ENCODE measurements around the gene UBE2F. TPM values are rescaled to one million over a fixed set of nuclear protein-coding genes. Genes with fewer than 3 reads are reported as not detected.

UBE2F gene
- total and polyA plus RNA-seq, 9 of the 15 experiments (the other 6 are each of a cell fraction or from before 2014, with no cell fraction given), result 18.1 to 88.1 (median 53.0) TPM

DNA sequence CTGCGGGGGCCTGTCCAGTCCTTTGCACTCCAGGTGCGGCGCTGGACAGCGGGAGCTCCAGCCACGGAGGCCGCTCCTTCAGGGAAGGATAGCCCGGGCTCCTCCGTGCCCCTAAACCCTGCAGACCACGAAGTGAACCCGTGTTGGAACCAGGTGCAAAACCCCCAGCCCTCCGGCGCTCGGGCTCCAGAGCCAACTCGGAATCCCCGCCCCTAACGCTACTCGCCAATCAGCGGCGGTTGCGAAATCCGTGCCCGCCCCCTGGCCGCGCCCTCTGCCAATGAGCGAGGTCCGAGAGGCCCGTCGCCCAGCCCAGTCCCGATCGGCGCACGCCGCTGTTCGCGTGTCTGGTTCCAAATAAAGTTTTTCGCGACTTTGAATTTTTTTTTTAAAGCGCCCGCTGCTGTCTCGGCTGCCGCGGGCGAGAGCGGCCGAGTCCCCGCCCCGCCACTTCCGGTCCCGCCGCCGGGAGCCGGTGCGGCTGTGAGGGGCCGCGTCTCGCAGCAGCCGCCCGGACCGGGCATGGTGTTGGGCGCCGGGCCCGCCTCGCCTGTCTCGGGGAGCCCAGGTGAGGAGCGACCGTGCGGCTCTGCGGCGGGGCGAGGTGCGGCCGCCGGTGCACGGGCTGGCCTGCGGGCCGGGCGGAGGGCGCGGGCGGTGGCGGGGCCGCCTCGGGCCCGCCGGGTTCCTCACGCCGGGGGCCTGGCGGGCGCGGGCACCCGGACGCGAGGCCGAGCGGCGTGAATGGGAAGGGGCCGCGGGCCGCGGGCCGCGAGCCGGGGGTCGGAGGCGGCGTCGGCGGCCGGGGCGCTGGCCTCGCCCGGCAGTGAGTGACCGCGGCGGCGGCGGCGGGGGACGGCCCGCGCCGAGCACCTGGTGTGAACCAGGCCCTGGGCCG, at the start of gene UBE2F (continued):
- TF ChIP-seq, protein P1, sequence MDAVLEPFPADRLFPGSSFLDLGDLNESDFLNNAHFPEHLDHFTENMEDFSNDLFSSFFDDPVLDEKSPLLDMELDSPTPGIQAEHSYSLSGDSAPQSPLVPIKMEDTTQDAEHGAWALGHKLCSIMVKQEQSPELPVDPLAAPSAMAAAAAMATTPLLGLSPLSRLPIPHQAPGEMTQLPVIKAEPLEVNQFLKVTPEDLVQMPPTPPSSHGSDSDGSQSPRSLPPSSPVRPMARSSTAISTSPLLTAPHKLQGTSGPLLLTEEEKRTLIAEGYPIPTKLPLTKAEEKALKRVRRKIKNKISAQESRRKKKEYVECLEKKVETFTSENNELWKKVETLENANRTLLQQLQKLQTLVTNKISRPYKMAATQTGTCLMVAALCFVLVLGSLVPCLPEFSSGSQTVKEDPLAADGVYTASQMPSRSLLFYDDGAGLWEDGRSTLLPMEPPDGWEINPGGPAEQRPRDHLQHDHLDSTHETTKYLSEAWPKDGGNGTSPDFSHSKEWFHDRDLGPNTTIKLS (IDR thresholded peaks at IDR 0.05; ENCODE audit: borderline replicate concordance, low read depth), result no peak; the same call in 1 of the 2 replicates
- TF ChIP-seq, protein P2, sequence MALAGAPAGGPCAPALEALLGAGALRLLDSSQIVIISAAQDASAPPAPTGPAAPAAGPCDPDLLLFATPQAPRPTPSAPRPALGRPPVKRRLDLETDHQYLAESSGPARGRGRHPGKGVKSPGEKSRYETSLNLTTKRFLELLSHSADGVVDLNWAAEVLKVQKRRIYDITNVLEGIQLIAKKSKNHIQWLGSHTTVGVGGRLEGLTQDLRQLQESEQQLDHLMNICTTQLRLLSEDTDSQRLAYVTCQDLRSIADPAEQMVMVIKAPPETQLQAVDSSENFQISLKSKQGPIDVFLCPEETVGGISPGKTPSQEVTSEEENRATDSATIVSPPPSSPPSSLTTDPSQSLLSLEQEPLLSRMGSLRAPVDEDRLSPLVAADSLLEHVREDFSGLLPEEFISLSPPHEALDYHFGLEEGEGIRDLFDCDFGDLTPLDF (CRISPR knock-in tag; IDR thresholded peaks at IDR 0.05), result no peak
- TF ChIP-seq, protein P3, sequence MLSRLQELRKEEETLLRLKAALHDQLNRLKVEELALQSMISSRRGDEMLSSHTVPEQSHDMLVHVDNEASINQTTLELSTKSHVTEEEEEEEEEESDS (CRISPR knock-in tag; IDR thresholded peaks at IDR 0.05), result no peak
- TF ChIP-seq NFE2L1 (tag; IDR thresholded peaks at IDR 0.05; ENCODE audit: borderline replicate concordance, low read depth), result no peak
- no peak for TF ChIP-seq MIER1 (IDR thresholded peaks at IDR 0.05; ENCODE audit: low read depth)
- TF ChIP-seq BACH1 (tag; IDR thresholded peaks at IDR 0.05), result no peak
- TF ChIP-seq CBFA2T3 (IDR thresholded peaks at IDR 0.05), result no peak
- TF ChIP-seq ZNF274 (IDR thresholded peaks at IDR 0.05; ENCODE audit: borderline replicate concordance, low read depth, low read length), result no peak
- peak; percentile 54; the same call in 1 of the 2 replicates for TF ChIP-seq SUPT5H (IDR thresholded peaks at IDR 0.05)
- no peak for TF ChIP-seq TCF7L2 (IDR thresholded peaks at IDR 0.05; ENCODE audit: low read depth, low read length)
- peak; percentile 14; the same call in 1 of the 2 replicates for TF ChIP-seq RNF2 (IDR thresholded peaks at IDR 0.05)
- no peak for TF ChIP-seq POLR3A (IDR thresholded peaks at IDR 0.05; ENCODE audit: borderline replicate concordance, extremely low read depth, insufficient read depth, insufficient read length)
- no peak for TF ChIP-seq PHB (CRISPR knock-in tag; IDR thresholded peaks at IDR 0.05)
- TF ChIP-seq TAF9B (IDR thresholded peaks at IDR 0.05; ENCODE audit: partially characterized antibody), result no peak
- TF ChIP-seq SNRNP70 (optimal IDR thresholded peaks at IDR 0.05; ENCODE audit: low read depth, low read length), result no peak
- TF ChIP-seq, protein P4, sequence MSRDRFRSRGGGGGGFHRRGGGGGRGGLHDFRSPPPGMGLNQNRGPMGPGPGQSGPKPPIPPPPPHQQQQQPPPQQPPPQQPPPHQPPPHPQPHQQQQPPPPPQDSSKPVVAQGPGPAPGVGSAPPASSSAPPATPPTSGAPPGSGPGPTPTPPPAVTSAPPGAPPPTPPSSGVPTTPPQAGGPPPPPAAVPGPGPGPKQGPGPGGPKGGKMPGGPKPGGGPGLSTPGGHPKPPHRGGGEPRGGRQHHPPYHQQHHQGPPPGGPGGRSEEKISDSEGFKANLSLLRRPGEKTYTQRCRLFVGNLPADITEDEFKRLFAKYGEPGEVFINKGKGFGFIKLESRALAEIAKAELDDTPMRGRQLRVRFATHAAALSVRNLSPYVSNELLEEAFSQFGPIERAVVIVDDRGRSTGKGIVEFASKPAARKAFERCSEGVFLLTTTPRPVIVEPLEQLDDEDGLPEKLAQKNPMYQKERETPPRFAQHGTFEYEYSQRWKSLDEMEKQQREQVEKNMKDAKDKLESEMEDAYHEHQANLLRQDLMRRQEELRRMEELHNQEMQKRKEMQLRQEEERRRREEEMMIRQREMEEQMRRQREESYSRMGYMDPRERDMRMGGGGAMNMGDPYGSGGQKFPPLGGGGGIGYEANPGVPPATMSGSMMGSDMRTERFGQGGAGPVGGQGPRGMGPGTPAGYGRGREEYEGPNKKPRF (IDR thresholded peaks at IDR 0.05; ENCODE audit: low read depth, low read length), result no peak
- no peak for TF ChIP-seq GTF2E2 (tag; IDR thresholded peaks at IDR 0.05)
- no peak for TF ChIP-seq BCOR (IDR thresholded peaks at IDR 0.05)
- no peak for TF ChIP-seq TFAM (CRISPR knock-in tag; conservative IDR thresholded peaks at IDR 0.05)
- no peak for TF ChIP-seq E2F3 (CRISPR knock-in tag; IDR thresholded peaks at IDR 0.05)
- TF ChIP-seq, protein P5, sequence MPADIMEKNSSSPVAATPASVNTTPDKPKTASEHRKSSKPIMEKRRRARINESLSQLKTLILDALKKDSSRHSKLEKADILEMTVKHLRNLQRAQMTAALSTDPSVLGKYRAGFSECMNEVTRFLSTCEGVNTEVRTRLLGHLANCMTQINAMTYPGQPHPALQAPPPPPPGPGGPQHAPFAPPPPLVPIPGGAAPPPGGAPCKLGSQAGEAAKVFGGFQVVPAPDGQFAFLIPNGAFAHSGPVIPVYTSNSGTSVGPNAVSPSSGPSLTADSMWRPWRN (IDR thresholded peaks at IDR 0.05; ENCODE audit: low read depth), result peak; percentile 90
- no peak for TF ChIP-seq SRSF7 (optimal IDR thresholded peaks at IDR 0.05; ENCODE audit: low read depth, low read length)

Measured in K562 (cell line).